Bronchial epithelial cell (primary cell): Measurements from ENCODE around the gene EPC2. TPM values are rescaled to one million over a fixed set of nuclear protein-coding genes. Genes with fewer than 3 reads are reported as not detected.

ENCODE experiments used
- DNase-seq: peaks from one replicate; pipeline ENCODE4 v3.0.0-alpha.2; 2010; ENCODE audit warnings: low read depth
- FAIRE-seq: peaks from 2 replicates; lab custom pipeline; 2011; peaks lifted over from hg19 to GRCh38; lab: Jason Lieb, UNC
- H3K27me3 ChIP-seq: 2 replicates; pipeline ENCODE4 v1.5.1; 2011; ENCODE audit warnings: low read length; ENCODE audit not compliant: control insufficient read depth, insufficient read depth
- H3K36me3 ChIP-seq: 2 replicates; pipeline ENCODE4 v1.5.1; 2011; ENCODE audit warnings: low read length; ENCODE audit not compliant: control insufficient read depth, insufficient read depth
- H3K4me3 ChIP-seq: 2 replicates; pipeline ENCODE4 v1.5.1; 2011; ENCODE audit warnings: mild to moderate bottlenecking, low read depth, low read length, control low read depth
- total RNA-seq: library from RNA; depleted of rRNA; stranded (reverse); fragments of >200 nt; gene quantifications from 2 replicates; pipeline ENCODE4 v1.2.1, GENCODE V29; 2014
- TF ChIP-seq, protein P1 (sequence below): IDR thresholded peaks from 2 replicates; pipeline ENCODE4 v1.5.1; 2011; ENCODE audit warnings: mild to moderate bottlenecking, moderate library complexity, low read length, control low read depth, inconsistent platforms; ENCODE audit not compliant: insufficient read depth, severe bottlenecking

The EPC2 gene
- total RNA-seq, 1 donor from 2014 or later: 10.8 TPM

DNA sequence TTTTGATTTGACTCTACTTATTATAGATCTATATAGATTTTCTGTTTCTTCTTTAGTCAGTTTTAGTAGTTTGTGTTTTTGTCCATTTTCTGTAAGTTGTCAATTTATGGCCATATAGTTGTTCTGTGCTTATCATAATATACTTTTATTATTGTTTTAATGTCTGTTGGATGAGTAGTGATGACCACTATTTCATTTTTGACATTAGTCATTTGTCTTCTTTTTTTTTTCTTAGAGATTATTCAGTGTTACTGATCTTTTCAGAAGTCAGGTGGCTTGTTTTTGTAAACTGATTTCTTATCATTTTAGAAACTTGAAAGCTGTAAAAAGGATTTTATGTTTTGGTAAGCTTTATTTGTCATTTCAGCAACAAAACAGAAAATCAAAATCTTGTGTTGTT lies 57.3 kb downstream of the EPC2 start:
- DNase-seq (no peak), FAIRE-seq (no peak)
- H3K27me3 ChIP-seq: no peaks in the 10 kb centered on the region
- TF ChIP-seq, protein P1, sequence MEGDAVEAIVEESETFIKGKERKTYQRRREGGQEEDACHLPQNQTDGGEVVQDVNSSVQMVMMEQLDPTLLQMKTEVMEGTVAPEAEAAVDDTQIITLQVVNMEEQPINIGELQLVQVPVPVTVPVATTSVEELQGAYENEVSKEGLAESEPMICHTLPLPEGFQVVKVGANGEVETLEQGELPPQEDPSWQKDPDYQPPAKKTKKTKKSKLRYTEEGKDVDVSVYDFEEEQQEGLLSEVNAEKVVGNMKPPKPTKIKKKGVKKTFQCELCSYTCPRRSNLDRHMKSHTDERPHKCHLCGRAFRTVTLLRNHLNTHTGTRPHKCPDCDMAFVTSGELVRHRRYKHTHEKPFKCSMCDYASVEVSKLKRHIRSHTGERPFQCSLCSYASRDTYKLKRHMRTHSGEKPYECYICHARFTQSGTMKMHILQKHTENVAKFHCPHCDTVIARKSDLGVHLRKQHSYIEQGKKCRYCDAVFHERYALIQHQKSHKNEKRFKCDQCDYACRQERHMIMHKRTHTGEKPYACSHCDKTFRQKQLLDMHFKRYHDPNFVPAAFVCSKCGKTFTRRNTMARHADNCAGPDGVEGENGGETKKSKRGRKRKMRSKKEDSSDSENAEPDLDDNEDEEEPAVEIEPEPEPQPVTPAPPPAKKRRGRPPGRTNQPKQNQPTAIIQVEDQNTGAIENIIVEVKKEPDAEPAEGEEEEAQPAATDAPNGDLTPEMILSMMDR: no peak
- no peaks in the 10 kb centered on the region for H3K36me3 ChIP-seq
- H3K4me3 ChIP-seq: no peak overlapping the region

DNA sequence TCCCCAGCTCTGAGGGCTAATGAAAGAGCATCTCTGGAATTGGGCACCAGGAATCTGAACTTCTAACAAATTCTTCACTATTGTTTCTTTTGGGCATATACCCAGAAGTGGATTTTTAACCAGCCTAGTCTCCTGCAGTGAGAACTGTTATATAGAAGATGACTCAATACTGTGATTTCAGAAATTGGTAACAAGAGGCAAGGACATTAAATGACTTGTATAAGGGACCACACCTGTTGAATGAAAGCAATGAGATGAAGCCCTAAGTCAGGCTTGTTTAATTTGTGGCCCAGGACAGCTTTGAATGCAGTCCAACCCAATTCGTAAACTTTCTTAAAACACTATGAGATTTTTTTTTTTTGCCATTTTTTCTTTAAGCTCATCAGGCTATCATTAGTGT lies 57.9 kb downstream of the EPC2 start:
- no peaks in the 10 kb centered on the region for H3K36me3 ChIP-seq
- FAIRE-seq (no peak), DNase-seq (no peak)
- H3K4me3 ChIP-seq: no peak overlapping the region
- no peaks in the 10 kb centered on the region for H3K27me3 ChIP-seq
- TF ChIP-seq, protein P1: no peak

DNA sequence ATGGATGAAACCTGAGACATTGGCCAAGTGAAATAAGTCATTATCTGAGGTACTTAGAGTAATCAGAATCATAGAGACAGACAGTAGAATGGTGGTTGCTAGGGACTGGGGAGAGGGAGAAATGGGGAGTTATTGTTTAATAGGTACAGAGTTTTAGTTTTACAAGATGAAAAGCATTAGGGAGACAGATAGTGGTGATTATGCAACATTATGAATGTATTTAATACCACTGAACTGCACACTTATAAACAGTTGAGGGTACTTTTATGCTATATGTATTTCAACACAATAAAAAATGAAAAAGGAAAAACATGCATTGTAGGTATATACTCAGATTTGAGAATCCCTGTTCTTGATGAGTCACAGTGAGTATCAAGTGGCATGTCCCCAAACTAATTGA lies 59.7 kb downstream of the EPC2 start:
- Histone ChIP-seq H3K36me3 (no peaks in the 10 kb centered on the region), H3K4me3 (no peak overlapping the region), H3K27me3 (no peaks in the 10 kb centered on the region)
- TF ChIP-seq, protein P1: no peak
- FAIRE-seq: no peak
- no peak for DNase-seq

DNA sequence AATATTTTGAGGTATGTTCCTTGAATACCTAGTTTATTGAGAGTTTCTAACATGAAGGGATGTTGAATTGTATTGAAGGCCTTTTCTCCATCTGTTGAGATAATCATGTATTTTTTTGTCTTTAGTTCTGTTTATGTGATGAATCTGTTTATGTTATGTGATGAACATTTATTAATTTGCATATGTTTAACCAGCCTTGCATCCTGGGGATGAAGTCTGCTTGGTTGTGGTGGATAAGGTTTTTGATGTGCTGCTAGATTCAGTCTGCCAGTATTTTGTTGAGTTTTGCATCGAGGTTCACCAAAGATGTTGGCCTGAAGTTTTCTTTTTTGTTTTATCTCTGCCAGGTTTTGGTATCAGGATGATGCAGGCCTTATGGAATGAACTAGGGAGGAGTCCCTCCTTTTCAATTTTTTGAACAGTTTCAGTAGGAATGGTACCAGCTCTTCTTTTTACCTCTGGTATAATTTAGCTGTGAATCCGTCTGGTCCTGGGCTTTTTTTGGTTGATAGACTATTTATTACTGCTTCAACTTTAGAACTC lies 71.9 kb downstream of the EPC2 start:
- H3K4me3 ChIP-seq: no peak overlapping the region
- no peak for DNase-seq

DNA sequence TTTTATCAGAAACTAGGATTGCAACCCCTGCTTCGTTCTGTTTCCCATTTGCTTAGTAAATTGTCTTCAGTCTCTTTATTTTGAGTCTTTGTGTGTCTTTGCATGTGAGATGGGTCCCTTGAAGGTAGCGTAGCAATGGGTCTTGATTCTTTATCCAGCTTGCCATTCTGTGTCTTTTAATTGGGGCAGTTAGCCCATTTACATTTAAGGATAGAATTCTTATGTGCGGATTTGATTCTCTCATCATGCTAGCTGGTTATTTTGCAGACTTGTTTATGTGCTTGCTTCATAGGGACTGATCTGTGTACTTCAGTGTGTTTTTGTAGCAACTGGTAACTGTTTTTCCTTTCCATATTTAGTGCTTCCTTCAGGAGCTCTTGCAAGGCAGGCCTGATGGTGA lies 73.5 kb downstream of the EPC2 start:
- no peak overlapping the region for H3K4me3 ChIP-seq
- FAIRE-seq (no peak), DNase-seq (no peak)
- TF ChIP-seq, protein P1: no peak
- H3K36me3 ChIP-seq: no peaks in the 10 kb centered on the region
- no peaks in the 10 kb centered on the region for H3K27me3 ChIP-seq

More for the DNA sequence above, 71.9 kb downstream of the EPC2 start:
- no peaks in the 10 kb centered on the region for H3K27me3 ChIP-seq
- TF ChIP-seq, protein P1: no peak
- H3K36me3 ChIP-seq: no peaks in the 10 kb centered on the region
- FAIRE-seq: no peak

DNA sequence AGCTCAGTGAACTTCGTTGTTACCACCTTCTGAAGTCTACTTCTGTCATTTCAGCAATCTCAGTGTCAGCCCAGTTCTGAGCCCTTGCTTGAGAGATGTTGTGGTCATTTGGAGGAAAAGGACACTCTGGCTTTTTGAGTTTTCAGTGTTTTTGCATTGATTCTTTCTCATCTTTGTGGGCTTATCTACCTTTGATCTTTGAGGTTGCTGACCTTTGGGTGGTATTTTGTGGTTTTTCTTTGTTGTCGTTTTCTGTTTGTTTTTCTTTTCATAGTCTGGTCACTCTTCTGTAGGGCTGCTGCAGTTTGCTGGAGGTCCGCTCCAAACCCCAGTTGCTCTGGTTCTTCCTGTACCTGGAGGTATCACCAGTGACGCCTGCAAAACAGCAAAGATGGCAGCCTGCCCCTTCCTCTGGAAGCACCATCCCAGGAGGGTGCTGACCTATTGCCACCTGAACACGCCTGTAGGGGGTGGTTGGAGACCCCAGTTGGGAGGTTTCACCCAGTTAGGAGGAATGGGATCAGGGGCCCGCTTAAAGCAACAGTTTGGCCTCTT lies 74.7 kb downstream of the EPC2 start:
- no peak for FAIRE-seq
- Histone ChIP-seq H3K4me3 (no peak overlapping the region), H3K36me3 (no peaks in the 10 kb centered on the region), H3K27me3 (no peaks in the 10 kb centered on the region)
- DNase-seq: no peak
- TF ChIP-seq, protein P1: no peak
